HG03378 (cell line): ENCODE measurements around the gene TRIM38.
"Not testable (repeated sequence)": the region's sequence is repeated elsewhere in the genome, so short reads cannot be mapped to it uniquely, and the experiment has no call there.

Experiments
- ATAC-seq: cut with Tn5 transposase; IDR thresholded peaks from one replicate; pipeline ENCODE4 v1.9.1; 2021; ENCODE audit warnings: mild to moderate bottlenecking, moderate library complexity; ENCODE audit not compliant: unreplicated experiment

TRIM38 gene

DNA sequence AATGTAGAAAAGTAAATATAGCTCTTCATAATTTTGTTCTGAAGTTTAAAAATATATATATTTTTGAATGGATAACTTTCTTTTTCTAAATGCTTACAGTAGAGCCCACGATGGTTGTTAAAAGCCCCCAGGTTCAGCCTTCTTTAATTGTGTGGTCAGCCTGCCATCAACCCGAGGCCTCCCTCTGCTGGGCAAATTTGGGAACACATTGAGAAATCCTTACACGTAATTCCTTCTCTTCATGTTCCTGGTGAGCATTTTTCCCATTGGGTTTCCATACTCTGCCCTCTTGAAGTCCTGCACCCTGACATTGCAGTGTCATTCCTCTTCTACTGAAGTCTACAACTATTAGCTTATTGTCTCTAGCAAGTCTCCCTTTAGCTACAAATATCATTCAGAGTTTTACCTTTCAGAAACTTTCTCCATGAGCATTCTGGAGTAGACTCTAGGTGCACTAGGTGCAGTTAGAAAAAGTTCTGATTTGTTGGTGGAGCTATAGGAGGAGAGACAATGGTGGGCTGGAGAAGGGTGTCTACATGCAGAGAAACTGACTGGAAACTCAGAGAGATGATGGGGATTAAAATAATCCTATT lies 40.6 kb downstream of the TRIM38 start:
- ATAC-seq = no peak

DNA sequence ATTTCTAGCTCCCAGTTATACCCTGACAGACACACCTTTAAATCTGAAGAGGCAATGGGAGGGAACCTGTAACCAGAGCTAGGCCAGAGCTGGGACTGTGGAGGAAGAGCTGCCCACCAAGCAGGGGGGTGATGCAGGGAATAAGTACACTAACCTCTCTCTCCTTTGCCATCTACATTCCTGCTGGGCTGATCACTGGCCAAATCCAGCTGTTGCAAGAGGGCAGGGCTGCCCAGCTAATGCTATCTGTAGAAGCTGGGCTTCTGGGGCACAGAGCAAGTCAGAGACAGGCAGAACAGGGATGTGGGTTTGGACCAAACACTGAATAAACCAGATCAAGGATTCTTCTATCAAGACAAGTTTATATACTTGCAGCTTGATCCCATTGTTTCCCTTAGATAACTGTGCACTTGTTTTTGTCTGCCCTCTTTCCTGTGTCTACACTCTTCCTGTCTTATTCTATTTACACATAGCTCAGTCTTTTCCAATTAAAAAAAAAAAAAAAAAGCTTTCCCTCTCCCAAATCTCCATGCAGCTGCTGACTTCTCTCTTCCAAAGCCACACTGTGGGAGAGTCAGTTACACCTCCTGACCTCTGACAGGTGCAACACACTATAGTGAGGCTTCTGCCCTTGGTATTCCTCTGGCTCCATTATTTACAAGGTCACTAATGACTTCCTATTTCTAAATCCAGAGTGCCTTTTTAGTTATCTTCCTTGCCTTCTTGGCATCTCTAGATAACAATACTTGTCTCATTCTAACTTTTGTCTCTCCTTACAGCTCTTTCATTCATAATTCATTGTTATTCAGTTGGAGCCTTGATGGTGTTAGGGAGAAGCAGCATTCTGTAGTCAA lies 43.7 kb downstream of the TRIM38 start:
- ATAC-seq = no peak

DNA sequence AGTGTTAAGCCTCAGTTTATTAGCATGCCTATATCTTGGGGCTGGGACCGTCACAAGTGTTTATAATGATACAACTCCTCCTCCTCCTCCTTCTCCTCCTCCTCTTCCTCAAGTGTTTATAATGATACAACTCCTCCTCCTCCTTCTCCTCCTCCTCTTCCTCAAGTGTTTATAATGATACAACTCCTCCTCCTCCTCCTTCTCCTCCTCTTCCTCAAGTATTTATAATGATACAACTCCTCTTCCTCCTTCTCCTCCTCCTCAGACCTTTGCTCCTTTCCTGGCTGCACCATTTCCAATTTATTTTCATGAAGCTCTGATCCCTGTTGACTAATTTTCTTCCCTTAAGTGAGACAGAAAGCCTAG lies 44.3 kb downstream of the TRIM38 start:
- ATAC-seq = not testable (repeated sequence)

DNA sequence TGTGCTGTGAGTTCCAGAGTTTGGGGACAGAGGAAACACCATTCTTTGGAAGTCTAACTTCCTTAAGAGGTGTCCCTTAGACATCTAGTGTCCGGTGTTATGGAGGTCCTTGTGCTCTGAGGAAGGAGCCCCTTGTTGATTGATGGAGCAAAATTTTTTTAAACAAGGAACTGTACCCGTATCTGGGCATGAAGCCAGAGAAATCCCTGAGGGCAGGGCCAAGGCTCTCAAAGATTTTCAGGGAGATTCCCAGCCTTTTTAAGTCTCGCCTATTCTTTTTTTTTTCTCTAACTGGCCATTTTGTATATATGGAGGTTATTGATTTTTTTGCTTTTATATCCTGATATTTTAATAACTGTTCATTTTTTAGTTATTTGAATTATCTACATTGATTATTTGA lies 45.9 kb downstream of the TRIM38 start:
- no peak for ATAC-seq

DNA sequence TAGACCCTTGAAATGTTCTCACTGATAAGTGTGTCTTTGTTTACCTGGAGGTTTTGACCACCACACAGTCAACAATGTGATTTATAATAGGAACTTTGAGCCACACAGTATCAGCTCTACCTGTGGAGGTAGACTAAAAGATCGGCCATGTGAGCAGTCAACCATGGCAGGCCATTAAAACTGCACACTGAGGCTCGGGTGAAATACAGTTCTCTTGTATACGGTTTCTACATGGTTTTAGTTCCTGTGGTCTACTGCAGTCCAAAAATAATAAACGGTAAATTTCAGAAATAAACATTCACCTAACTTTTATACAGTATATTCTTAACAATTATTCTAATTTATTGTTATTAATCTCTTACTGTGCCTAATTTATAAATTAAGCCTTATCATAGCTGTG lies 47.2 kb downstream of the TRIM38 start:
- ATAC-seq = no peak

DNA sequence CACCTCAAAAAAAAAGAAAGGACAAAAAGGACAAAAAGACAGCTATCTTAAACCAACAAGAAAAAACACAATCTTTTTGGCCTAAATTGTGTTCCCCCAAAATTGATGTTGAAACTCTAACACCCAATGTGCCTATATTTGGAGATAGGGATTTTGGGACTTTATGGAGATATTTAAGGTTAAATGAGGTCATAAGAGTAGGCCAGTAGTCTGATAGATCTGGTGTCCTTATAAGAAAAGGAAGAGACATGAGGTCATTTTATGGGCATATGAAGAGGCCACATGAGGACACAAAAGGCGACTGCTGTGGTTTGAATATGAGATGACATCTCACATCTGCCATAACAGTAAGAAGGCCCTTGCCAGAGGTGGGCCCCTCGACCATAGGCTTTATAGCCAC lies 49.5 kb downstream of the TRIM38 start:
- ATAC-seq = no peak

DNA sequence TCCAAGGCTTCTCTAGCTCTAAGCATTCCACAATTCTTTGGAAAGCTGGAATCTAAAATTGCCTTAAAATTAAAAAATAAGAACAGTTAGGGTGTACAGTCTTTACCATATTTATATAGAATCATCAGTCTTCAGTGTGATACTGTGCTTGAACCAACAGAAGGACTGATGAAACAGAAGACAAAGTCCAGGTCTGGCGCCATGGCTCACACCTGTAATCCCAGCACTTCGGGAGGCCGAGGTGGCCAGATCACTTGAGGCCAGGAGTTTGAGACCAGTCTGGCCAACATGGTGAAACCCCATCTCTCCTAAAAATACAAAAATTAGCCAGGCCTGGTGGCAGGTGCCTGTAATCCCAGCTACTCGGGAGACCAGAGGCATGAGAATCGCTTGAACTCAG lies 51.8 kb downstream of the TRIM38 start:
- ATAC-seq = not testable (repeated sequence)

DNA sequence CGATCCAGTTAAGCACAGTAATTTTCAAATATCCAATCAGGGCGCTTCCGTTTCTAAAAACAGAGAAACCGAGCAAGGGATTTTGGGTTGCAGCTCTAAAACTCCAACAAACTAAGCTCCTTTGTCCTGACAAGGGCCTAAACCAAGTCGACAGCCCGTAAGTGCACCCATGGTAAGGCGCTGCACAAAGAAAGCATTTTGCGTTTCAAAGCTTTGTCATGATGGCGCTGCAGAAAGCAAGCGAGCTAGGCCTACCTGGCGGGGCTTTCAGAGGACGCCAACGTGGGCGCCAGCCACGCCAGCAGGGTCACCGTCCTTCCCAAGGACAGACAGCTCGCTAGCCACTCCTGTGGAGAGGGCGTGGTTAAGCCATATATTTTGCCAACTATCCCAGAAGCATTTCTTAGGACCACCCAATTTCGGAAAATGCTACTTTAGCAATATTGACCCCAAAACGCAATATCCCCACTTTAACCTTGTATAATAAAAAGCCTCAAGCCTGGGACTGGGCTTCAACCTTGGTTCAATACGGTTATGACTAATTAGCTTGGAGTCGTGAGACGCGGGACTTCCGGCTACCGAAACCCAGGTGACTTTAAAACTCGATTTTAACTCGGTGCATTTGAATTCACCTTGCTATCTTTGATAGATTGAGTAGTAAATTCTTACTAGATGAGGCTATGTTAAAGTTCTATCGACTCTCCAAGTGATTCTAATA lies 53.8 kb downstream of the TRIM38 start:
- no peak for ATAC-seq

DNA sequence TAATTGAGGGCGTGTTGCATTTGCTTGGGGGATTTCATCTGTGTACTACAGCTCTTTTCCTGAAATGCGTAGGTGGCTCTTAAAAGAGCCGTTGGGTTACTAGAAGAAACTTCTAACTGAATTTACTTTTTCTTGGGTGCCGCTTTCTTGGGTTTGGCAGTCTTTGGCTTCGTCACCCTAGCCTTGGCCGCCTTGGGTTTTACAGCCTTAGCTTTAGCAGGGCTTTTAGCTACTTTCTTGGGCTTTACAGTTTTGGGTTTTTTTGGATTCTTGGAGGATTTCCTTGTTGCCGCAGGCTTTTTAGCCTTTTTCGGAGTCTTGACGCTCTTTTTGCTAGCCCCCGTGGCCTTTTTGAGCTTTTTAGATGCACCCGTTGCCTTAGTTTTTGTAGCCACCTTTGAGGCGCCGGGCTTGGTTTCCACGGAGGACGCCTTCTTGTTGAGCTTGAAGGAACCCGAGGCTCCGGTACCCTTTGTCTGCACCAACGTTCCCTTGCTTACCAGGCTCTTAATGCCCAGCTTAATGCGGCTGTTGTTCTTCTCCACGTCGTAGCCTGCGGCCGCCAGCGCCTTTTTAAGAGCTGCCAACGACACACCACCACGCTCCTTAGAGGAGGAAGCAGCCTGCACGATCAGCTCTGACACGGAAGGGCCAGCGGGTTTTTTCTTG lies 54.5 kb downstream of the TRIM38 start:
- ATAC-seq = no peak

DNA sequence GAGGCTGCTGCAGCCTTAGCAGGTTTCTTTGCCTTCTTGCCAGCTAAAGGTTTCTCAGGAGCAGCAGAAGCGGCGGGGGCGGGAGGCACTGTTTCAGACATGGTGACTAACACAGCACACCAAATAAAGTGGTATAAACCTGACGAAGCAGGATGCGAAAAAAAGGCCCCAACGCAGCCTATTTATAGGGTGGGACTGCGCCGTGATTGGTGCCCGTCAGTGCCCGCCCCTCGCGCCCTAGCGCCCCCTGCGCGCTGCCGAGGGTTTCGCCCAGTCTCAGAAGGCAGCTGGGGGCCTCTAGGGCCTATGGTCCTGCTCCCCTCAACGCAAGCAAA lies 55.0 kb downstream of the TRIM38 start:
- no peak for ATAC-seq

DNA sequence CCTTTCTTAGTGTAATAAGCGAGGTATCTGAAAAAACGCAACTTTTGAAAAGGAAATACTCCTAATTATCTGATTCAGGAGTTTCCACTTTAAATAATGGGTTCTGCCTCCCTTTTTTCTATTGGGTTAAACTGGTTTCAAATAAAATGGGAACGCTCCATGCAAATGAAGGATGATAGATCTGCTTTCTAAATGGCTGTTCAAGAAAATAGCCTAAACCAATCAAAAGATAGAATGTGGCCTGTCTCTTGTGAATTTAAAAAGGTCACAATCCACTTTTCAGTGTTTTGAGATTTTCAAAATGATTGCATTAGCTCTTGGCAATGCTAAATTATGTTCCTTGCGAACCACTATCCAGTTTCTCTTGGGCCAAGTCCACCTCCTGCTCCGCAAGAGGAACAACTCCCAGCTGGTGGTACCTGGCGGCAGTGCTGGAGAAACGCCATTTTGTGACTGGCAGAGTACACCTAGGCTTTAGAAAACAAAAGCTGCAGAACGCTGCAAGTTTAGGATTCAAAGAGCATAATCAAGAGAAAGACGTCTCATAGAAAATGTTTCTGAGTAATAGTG lies 56.7 kb downstream of the TRIM38 start:
- ATAC-seq = no peak

DNA sequence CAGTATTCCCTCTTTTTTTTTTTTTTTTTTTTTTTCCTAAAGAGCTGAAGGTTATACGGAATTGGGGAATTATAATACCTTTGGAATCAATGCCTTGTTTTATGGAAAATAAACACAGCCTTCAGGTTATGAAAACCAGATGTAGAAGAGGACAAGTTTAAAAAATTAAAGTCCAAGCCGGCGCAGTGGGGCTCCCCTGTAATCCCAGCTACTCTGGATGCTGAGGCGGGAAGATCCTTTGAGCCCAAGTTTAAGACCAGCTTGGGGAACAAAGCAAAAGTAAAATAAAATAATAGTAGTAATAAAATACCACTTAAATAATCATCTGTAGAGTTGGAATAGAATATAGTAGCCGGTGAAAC lies 57.3 kb downstream of the TRIM38 start:
- ATAC-seq = no peak

DNA sequence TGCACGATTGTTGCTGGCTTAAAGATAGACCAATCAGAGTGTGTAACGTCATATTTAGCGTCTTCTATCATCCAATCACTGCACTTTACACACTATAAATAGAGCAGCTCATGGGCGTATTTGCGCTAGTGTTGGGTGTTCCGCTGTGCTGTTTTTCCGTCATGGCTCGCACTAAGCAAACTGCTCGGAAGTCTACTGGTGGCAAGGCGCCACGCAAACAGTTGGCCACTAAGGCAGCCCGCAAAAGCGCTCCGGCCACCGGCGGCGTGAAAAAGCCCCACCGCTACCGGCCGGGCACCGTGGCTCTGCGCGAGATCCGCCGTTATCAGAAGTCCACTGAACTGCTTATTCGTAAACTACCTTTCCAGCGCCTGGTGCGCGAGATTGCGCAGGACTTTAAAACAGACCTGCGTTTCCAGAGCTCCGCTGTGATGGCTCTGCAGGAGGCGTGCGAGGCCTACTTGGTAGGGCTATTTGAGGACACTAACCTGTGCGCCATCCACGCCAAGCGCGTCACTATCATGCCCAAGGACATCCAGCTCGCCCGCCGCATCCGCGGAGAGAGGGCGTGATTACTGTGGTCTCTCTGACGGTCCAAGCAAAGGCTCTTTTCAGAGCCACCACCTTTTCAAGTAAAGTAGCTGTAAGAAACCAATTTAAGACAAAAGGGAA lies 57.9 kb downstream of the TRIM38 start:
- ATAC-seq = peak; percentile 52

DNA sequence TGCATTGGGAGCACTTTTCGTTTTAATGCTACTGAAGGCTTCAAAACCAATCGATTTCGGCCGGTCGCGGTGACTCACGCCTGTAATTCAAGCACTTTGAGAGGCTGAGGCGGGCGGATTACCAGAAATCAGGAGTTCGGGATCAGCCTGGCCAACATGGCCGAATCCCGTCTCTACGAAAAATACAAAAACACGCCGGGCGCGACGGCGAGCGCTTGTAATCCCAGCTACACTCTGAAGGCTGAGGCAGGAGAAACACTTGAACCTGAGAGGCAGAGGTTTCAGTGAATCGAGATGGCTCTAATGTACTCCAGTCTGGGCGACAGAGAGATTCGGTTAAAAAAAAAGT lies 58.4 kb downstream of the TRIM38 start:
- no peak for ATAC-seq

DNA sequence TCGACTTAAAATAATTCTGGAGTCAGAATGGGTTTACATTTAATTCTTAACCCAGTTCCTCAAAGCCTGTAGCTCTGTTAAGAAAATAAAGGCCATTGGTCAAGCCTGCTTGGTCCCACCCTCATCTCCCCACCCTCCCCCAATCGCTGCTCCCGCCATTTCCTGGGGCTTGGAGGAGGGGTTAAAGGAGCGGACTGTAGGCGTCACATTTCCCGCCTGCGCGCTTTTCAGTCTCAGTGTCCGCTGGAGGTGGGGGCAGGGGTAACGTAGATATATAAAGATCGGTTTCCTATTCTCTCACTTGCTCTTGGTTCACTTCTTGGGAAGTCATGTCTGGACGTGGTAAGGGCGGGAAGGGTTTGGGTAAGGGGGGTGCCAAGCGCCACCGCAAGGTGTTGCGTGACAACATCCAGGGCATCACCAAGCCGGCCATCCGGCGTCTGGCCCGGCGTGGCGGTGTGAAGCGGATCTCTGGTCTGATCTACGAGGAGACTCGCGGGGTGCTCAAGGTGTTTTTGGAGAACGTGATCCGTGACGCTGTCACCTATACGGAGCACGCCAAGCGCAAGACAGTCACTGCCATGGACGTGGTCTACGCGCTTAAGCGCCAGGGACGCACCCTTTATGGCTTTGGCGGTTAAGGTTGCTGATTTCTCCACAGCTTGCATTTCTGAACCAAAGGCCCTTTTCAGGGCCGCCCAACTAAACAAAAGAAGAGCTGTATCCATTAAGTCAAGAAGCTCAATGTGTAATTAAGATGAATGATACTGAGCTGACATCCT lies 58.9 kb downstream of the TRIM38 start:
- peak; percentile 35 for ATAC-seq

DNA sequence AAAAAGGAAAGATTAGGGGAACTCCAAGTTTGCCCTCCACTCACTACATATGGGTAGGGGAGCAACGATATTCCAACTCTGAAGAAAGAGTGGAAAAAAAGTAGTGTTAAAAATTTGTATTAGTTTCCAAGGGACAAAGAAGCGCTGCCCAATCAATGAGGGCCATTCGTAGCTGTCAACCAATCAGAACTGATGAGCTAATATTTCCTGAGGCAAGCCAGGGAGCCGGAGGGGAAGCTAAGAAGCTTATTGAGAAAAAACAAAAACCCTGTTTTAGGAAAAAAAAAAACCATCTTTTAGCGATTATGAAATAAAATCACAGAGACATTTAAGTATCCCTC lies 59.5 kb downstream of the TRIM38 start:
- ATAC-seq = peak; percentile 6

DNA sequence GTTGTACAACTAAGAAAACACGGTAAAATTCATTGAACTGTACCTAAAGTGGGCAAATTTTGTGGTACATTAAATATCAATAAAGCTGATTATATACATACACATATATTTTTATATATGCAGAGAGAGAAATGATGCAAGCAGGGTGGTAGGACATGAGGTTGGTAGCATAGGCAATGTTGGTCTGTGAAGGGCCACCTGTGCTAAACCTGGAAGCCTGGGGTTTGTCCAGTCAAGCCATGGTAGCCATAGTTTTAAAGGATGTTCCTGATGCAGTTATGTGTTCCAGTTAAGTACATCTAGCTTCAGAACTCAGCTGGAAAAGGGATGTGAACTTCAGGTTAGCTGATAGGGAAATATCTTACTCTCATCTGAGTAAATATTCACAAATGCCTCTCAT lies 60.1 kb downstream of the TRIM38 start:
- ATAC-seq = no peak

DNA sequence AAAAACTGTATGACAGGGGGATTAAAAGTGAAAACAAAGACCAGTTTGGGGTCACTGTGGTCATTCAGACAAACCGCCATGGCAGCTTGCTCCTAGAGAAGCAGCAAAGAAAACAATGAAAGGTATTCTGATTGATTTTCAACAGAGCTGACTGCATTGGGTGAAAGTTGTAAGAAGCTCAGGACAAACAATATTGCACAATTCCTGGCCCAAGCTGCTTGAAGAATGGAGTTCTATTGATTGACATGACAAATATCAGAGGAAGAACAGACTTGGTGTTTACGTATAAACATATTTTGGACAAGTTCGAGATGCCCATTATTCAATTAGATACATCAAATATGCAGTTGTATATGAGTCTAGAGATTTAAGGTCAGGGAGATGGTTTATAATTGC lies 62.0 kb downstream of the TRIM38 start:
- ATAC-seq = no peak

DNA sequence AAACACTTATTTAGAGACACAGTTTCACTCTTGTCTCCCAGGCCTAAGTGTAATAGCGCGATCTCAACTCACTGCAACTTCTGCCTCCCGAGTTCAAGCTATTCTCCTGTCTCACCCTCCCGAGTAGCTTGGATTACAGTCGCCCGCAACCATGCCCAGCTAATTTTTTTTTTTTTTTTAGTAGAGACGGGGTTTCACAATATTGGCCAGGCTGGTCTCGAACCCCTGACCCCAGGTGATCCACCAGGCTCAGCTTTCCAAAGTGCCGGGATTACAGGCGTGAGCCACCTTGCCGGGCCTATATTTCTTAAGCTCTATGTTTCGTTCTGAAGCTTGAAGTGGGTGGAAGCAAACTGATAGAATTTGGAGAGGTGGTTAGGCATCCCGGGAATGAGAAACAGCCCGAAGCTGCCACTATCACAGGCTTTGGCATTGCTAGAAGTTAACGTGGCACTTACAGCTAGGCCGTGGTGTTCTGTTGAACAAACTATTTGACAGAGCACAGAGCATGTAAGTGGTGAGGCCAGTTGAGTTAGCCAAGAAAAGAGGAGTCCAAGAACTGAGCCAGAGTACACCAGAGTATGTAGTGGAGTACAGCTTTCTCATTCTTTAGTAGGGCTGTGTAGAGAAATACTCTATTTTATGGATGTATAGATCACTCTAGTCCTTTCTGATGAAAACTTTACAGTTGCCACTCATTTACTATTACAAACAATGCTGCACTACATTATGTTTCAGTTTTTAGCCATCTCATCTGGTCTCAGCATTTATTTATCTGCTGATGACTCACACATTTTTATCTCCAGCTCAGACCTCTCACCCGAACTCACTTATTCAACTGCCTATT lies 62.7 kb downstream of the TRIM38 start:
- ATAC-seq = no peak
